CD1c-positive myeloid dendritic cell (primary cell): Measurements from ENCODE around the gene SCAMP5.

Experiments used
- DNase-seq: peaks from one replicate; pipeline ENCODE4 v3.0.0-alpha.2; 2016; ENCODE audit errors: extremely low spot score

The SCAMP5 gene

DNA sequence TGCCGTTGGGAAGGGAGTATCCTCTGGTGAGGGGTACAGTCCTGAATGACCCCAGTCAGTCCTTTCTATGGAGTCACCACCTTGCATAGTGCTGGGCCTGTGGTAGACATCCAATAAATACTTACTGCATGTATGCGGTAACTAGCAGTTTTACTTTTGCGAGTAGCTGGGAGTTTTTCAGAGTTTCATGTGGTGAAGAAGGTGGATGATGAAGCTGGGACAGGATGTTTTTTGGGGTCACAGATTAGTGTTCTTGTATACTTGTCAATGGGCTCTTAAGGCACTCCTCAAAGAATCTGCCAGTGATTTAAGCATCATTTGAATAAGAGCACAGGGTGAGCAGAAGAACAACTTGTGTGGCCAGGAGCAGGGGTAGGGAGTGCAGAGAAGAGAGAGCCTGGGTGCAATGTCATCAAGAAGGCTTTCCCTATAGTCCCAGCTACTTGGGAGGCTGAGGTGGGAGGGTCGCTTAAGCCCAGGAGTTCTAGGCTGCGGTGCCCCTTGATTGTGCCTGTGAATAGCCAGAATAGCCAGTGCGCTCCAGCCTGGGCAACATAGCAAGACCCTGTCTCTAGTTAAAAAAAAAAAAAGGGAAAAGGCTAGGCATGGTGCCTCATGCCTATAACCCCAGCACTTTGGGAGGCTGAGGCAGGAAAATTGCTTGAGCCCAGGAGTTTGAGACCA lies 50.1 kb downstream of the SCAMP5 start:
- DNase-seq, result no peak

DNA sequence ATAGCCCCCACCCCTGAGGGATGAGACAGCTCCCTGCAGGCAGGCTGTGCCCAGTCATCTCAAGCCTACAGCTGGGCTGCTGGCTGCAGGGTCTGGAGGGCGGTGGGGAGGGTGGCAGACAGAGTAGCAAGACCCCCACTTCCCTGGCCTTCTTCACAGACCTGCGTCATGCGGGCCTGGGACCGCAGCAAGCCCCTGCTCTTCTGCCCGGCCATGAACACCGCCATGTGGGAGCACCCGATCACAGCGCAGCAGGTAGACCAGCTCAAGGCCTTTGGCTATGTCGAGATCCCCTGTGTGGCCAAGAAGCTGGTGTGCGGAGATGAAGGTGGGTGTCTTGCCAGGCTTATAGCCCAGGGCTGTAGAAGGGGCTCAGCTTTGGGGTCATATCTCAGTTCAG lies 53.0 kb downstream of the SCAMP5 start:
- no peak for DNase-seq

DNA sequence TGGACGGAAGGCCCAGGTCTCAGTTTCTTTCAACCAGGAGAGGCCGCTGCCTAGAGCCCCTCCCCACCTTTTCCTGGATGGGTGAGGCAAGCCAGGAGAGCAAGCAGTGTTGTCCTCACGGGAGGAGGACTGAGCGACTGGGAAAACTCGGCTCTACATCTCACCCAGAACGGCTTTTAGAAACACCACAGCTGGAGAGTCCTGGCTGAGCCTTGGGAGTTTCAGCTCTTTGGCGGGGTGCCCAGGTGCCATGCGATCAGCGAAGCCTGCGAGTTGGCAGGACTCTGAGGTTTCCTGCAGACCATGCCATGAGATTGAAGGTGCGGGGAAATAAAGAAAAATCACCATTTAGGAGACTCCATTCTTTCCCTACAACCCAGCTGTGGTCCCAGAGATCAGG lies 54.0 kb downstream of the SCAMP5 start:
- DNase-seq, result no peak

DNA sequence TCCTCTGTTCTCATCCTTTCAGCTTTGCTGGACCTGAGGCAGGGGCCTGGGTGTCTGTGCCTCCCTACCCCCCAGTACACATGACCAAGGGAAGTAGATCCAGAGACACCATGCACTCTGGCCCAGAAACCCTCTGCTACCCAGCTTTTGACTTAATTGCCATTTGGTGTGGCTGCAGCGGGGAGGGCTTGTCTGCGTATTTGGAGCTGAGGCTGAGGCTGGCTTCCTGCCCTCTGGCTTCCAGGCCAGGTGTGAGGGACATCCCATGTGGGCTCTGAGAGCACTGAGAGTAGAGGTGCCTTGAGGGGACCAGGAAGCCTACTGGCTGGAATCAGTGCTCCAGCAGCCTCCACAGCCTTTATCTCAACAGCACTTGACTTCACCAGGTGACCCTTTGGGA lies 54.9 kb downstream of the SCAMP5 start:
- DNase-seq, result no peak

DNA sequence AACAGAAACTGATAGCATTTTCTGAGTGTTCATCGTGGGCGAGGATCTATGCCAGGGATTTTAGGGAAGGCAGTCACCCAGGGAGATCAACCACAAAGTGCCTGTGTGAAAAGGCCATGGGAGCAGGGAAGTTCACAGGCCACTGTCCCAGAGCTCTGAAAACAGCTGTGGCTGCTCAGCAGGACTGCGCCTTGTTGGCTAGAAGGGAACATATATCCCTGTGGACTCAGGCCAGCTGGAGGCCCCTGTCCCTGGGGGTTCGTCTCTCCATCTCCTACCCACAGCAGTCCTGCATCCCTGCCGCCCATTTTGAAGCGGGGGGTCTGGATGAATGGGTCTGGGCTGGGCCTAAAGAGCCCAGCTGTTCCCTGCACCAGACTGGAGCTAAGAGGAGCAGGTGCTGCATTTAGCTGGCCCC lies 55.8 kb downstream of the SCAMP5 start:
- DNase-seq, result peak; percentile 80

DNA sequence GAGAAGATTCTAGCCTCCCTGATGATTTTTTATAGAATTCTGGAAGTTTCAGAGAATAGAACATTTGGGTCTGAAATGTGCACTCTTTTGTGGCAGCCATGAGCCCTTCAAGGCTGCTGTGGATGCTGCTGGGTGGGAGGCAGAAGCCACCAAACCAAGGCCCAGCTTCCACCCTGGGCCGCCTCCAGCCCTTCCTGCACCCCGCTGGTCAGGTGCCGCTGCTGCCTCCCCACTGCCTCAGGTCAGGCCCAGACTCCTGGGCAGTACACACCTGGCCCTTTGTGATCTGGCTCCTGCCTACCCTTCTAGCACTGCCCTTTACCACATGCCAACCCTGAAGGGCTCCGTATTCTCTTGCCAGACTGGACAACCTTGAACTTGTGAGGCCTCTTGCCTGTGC lies 56.3 kb downstream of the SCAMP5 start:
- DNase-seq, result no peak

DNA sequence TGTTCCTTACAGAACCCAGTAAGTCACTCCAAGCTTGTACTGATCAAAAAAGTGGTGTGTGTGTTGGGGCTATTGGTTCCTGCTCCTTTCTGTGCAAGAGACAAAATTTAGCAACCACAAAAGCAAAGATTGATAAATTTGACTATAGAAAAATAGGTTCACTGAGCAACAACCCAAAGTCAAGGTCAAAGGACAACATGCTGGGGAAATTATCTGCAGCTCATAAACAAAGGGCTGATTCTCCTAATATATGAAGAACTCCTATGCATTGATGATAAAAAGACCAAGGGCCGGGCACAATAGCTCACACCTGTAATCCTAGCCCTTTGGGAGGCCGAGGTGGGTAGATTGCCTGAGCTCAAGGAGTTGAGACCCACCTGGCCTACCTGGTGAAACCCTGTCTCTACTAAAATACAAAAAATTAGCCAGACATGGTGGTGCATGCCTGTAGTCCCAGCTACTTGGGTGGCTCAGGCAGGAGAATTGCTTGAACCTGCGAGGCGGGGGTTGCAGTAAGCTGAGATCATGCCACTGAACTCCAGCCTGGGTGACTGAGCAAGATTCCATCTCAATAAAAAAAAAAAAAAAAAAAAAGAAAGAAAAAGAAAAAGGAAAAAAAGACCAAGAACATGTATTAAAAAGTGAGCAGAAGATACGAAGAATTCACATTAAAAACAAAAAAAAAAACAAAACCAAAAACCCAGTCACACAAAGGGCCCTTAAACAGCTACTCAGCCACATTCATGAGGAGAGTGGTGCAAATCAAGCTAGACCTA lies 57.8 kb downstream of the SCAMP5 start:
- DNase-seq, result no peak

DNA sequence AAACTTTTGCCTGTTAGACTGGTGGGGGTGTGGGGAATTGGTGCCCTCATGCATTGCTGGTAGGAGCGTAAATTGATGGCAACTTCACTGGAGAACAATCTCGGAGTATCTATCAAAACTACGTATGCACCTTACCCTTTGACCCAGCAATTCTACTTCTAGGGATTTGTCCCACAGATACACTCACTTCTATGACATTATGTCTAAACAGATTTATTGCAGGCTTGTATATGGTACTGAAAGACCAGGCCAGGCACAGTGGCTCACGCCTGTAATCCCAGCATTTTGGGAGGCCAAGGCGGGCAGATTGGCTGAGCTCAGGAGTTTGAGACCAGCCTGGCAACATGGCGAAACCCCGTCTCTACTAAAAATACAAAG lies 58.4 kb downstream of the SCAMP5 start:
- DNase-seq, result no peak

DNA sequence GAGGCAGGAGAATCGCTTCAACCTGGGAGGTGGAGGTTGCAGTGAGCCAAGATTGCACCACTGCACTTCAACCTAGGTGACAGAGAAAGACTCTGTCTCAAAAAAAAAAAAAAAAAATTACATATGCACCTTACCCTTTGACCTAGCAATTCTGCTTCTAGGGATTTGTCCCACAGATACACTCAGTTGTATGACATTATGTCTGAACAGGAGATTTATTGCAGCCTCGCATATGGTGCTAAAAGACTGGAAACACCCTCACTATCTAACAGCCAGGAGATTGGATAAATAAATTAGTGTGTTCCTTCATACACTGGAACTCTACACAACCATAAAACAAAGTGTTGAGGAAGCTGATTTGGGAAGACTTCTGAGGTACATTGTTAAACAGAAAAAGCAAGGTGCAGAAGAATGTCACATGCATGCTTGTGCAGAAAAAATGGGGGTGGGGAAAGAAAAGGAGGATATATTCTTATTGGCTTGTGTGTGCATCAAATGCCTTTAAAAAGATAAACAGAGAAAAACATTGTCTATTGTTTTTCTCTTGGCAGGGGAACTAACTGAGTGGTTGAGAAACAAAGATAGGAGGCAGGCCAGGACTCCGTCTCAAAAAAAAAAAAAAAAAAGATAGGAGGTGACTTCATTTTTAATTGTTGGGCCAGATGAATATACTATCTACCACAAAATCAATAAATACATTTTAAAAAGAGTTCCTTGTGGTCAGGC lies 59.0 kb downstream of the SCAMP5 start:
- no peak for DNase-seq

DNA sequence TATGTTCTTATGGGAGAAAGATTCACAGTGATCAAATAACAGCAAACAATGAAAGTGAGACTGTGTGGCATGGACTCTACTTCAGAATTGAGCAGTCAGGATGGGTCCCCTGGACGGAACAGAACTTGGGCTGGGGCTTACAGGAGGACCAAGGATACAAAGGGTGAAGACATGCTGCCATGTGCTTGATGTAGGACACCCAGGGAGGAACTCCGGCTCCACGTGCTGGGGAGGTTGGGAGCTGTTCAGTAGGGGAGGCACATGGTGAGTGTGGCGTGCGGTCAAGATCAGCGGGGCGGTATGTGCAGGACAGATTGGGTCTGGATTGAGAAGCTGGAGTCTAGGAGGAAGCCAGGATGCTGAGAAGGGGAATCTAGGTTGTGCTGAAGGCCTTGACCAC lies 60.7 kb downstream of the SCAMP5 start:
- DNase-seq, result no peak

DNA sequence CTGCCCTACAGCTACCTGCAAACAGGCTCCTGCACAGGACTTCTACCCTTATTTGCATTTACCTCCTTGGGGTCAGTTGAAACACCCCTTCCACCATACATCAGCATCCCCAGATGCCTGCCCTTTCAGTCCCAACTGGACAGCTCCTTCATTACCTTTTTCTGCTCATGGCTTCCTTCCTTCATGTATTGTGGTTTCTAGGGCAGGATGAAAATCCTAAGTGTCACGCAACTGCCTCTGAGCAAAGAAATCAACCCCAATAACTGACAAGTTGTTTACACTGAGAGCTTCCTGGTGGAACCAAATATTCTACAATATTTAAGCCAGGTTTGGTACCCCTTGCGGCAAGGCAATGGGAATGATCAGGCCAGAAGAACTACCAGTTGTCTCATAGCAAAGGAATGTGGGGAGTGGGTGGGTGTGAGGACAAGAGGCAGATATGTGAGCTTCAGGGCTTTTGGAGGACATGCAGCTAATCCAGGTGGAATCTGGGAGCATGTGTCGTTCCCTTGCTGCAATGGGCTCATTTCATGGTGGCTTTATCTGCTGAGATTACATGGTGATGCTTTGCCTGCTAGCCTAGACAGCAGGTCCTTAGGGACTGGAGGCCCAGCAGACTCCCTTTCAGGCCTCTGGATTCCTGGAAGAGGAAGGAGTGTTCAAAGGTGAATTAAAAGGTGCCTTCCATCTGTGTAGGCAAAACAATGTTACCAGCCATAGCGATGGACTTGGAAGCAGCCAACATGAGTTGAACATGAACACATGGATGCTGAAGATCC lies 63.0 kb downstream of the SCAMP5 start:
- no peak for DNase-seq

DNA sequence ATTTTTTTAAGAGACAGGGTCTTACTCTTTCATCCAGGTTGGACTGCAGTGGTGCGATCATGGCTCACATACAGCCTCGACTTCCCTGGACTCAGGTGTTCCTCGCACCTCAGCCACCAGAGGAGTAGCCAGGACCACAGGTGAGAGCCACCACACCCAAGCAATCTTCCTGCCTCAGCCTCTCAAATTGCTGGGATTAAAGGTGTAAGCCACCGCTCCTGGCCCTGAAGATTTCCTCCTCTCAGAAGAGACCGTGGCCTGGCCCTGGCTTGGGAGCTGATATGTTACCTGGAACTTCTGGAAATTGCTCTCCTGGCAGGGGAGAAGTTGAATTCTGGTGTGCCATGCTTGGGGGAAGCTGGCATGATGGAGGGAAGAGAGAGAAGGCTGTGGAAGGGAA lies 64.2 kb downstream of the SCAMP5 start:
- DNase-seq, result no peak

DNA sequence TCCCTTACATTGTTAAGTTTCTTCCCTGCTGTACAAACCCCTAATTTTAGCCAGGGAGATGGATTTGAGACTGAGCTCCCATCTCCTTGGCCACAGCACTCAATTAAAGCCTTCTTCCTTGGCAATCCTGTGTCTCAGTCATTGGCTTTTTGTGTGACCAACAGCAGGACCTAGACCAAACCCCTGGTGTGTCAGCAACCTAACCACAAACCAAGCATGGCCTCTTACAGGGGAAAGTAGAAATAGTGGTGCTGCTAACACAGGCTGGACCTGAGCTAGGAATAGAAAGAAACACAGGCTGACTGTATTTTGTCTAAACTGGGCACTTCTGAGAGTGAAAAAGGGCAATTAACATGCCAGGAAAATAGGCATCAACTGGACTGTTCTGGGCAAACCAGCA lies 65.9 kb downstream of the SCAMP5 start:
- peak; percentile 28 for DNase-seq

DNA sequence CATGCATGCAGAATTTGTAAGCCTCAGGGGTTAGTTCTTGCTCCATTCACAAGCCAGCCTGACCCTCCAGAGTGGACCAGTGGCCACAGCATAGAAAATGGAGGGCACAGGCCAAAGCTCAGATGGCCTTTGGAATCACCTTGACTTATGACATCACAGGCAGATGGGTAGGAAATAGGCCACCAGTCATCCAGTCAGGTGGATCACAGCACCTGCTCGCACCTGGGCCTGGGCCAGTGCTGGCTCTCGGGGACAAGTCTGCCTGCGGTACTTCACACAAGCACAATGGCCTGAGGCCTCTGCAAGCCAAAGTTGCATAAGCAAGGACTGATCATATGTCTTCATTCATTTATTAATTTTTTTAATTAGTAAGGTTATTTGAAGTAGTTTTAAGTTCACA lies 67.3 kb downstream of the SCAMP5 start:
- no peak for DNase-seq

DNA sequence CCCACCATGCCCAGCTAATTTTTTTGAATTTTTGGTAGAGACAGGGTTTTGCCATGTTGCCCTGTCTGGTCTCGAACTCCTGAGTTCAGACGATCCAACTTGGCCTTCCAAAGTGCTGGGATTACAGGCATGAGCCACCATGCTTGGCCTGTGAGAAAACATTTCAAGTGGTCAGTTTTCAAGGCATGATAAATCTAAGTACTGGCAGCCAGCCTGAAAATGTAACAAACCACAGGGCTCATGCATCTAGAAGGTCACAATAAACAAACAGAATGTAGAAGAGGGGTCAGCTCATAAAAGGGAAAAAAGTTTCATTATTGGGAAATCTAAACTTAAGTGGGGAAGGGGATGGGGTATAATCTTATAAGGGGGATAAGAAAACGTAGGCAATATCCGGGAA lies 68.0 kb downstream of the SCAMP5 start:
- DNase-seq, result no peak

DNA sequence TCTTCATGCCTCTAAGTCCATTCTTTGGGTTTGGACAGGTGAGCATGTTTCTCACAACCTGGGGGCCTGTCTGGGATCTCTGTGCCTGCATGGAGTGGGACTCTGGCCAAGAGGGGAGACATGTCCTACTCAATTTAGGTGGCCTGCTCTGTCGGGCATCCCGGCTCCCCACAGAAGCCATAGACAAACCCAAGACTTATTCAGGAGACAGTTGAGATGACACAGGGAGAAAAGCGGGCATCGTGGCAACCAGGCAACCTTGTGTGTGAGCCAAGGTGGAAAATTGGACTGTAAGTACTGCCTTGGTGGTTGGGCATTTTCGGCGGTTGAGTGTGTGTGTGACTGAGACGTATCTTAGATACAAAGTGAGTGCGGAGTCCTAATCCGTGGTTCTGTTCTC lies 68.5 kb downstream of the SCAMP5 start:
- DNase-seq, result no peak

DNA sequence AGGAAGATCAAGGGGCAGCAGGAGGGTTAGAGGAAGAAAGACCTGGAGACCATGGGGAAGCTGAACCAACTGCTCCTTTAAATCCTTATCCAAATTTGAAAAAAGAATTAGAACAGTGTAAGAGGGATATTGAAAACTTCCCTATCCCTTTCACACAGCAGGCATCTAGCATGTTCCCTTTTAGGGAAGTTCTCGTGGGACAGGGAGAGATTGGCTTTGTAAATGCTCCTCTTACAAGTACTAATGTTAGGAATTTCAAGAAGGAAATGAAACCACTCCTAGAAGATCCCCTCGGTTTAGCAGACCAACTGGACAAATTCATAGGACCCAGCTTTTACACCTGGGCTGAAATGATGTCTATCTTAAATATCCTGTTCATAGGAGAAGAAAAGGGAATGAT lies 69.5 kb downstream of the SCAMP5 start:
- peak; percentile 62 for DNase-seq

DNA sequence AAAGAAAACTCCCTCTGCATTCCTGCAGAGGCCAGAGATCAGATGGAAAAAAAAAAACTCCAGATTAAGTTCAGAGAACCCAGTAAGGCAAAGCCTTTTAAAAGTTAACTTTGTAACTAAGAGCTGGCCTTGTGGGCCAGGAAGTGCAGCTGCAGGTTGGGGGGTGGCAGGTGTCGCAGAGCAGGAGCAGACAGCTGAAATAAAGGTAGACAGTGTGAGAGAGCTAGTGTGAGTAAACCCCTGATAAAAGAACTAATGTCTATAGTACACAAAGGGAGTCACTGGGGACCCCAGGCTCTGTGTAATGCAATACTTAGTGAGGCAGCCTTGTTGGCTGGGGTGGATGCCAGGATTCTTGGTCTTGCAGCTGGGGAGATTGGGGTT lies 70.1 kb downstream of the SCAMP5 start:
- no peak for DNase-seq

DNA sequence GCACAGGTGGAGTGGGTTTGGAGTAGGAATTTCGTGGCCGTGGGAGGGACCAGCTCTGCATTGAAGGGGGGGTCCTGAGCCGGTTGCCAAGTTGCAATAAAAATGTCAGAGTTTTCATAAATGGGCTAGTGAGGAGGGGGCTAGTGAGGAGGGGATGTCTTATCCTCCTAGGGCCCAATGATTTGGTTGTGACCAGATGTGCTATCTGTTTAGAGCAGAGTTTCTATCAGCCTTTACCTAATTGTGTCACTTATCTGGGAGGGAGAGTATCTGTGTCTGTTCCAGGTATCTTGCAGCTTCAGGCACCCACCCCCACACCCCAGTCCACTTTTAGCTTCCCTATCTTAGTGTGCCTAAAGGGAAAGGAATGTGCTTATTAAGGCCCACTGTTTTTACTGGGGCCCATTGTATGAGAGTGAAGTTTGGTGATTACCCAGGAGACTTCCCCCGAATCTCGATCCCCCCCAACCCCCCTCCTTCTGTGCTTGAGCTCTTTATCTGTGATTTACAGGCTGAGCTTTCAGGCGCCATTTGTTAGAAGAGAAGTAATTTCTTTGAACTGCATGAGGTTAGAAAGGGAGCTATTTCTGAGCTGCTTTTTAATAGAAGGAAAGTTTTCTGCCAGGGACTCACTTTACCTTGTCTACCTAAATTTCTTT lies 70.6 kb downstream of the SCAMP5 start:
- no peak for DNase-seq

DNA sequence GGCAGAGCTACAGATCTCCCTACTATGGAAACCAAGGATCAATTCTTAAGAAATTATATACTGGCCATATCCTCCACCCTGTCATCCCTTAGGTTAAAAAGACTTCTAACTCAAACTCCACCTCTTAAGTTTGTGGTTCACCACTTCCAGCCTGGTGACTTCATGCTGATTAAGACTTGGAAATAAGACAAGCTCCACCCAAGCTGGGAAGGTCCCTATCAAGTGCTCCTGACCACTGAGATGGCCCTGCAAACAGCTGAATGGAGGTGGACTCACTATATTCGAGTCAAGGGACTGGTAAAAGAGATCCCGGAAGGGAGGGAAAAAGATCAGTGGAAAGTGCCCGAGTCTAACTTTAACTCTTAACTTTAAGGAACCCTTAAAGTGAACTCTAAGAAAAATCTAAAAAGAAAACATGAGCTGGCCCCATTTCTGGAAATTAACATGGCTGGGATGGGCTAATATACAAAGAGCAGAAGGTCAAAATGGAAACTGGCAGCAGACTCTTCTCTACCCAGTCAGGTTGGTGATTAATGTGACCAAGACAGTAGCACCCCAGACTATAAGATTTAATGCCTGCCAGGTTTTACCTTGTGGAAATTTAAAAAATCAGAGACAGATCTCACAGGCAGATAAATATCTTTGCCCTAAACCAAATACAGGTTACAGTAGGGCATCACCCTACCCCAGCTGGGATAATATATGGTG lies 71.9 kb downstream of the SCAMP5 start:
- DNase-seq, result peak; percentile 73

DNA sequence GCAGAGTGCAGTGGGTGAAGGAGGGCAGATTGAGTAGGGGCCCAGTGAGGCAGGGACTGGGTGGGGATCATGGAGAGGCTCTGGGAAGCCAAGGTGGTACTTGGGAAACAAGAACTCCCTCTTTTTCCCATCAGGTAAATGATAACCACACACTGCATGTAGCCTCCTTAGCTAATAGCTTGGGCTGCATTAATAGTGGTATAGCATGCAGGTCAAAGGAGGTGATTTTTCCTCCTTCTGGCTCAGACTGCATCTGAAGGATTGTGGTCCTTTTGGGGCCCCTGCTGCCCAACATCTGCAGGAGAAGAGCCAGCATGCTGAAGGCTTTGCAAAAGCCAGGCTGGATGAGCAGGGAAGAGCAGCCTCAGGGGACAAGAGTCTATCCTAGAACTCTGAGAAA lies 73.4 kb downstream of the SCAMP5 start:
- DNase-seq, result no peak
